GM06990 (cell line): Measurements from ENCODE around the gene LPP.

Source experiments
- DNase-seq: peaks from one replicate; pipeline ENCODE4 v3.0.0-alpha.2; 2011; ENCODE audit not compliant: insufficient read length; ENCODE audit errors: extremely low read depth
- H3K27me3 ChIP-seq: replicated peaks from 2 replicates; pipeline ENCODE4 v1.6.0; 2011; ENCODE audit warnings: low read length; ENCODE audit not compliant: control insufficient read depth, insufficient read depth
- H3K36me3 ChIP-seq: 2 replicates; pipeline ENCODE4 v1.5.1; 2011; ENCODE audit warnings: low read length; ENCODE audit not compliant: control insufficient read depth, insufficient read depth
- H3K4me3 ChIP-seq: replicated peaks from 2 replicates; pipeline ENCODE4 v1.5.1; 2011; ENCODE audit warnings: low read depth, mild to moderate bottlenecking, control low read depth, low read length
- TF ChIP-seq, protein P1 (sequence below): IDR thresholded peaks from 2 replicates; pipeline ENCODE4 v1.5.1; 2011; ENCODE audit warnings: low read length, control low read depth, mild to moderate bottlenecking, inconsistent platforms; ENCODE audit not compliant: insufficient read depth, poor library complexity, severe bottlenecking

Gene LPP

DNA sequence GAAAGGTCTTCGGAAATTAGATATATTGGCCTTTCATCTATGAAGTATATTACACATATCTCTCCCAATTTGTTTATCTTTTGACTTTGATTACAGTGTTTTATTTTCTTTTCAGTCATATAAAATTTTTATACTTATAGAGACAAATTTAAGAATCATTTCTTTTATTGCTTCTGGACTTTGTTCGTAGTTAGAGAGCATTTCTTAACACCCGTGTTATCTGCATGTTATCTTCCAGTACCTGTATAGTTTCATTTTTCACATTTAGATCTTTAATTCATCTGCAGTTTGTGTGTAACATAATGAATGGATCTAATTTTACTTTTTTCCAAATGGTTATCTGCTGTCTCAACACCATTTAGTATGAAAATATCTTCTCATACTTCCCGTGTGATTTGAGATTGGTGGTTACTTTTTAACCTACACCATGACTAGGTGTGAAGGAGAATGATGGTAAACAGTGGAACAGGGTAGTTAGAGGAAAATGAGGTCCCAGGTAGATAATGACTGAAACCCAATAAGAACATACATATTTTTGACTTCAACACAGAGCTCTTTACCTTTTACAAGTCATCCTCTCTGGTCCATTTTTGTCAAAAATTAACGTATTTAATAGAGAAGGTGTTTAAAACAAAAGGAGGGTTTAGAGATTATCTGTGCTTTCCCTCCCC, 99.3 kb downstream of the LPP start:
- DNase-seq: no peak
- TF ChIP-seq, protein P1, sequence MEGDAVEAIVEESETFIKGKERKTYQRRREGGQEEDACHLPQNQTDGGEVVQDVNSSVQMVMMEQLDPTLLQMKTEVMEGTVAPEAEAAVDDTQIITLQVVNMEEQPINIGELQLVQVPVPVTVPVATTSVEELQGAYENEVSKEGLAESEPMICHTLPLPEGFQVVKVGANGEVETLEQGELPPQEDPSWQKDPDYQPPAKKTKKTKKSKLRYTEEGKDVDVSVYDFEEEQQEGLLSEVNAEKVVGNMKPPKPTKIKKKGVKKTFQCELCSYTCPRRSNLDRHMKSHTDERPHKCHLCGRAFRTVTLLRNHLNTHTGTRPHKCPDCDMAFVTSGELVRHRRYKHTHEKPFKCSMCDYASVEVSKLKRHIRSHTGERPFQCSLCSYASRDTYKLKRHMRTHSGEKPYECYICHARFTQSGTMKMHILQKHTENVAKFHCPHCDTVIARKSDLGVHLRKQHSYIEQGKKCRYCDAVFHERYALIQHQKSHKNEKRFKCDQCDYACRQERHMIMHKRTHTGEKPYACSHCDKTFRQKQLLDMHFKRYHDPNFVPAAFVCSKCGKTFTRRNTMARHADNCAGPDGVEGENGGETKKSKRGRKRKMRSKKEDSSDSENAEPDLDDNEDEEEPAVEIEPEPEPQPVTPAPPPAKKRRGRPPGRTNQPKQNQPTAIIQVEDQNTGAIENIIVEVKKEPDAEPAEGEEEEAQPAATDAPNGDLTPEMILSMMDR: no peak
- Histone ChIP-seq H3K36me3 (no peaks in the 10 kb centered on the region), H3K4me3 (no peak overlapping the region), H3K27me3 (no peaks in the 10 kb centered on the region)

DNA sequence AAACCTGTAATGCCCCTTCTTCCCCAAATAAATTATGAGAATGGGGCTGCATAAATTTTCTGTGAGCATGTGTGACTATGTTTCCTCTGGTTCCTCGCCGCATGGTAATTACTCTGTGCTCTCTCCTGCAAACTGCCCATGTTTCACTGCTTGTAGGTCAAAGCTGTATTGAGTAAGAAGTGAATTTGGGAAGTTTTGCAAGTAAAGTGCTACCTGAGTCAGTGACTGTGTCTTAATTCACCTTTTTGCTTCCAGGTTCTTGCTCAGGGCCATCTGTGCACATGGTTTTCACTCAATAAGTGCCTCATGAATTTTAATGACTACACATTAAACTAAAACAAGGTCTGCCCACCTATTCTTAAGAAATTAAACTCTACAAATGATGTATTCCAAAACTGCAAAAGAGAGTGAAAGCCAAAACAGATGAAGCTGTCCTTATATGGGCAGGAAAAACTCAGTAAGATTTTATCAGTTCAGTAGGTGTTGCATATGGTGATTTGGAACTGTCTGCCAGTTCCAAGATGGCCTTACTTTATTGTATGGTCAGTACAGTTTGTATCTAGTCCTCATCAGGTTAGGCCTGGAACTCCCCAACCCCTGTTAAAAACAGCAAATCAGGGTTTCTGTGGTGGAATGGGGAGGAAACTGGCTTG, 100.0 kb downstream of the LPP start:
- no peaks in the 10 kb centered on the region for H3K36me3 ChIP-seq
- DNase-seq: no peak
- no peak overlapping the region for H3K4me3 ChIP-seq
- TF ChIP-seq, protein P1: no peak
- no peaks in the 10 kb centered on the region for H3K27me3 ChIP-seq

DNA sequence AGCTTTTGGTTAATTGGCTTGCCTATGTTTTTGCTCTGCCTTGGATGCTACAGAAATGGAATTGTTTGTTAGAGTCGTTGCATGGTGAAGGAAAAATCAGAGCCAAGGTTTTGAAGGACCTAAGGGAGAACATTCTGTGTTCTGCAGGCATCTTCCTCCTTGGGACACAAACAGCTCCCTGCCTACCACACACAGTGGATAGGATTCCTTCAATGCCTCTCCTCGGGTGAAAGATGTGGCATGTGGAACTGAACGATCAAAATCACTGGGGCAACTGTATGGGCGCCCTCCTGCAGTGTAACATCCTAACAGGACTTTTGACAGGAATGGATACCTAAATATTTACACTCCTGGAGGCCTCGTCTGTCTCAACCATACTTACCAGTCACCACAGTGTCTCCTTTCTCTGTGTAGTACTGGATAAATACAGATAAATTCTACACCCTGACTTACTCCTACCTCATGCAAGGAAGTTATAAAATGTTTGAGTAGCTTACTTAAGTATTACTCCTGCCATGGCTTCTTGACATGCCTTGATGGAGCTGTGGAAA, 100.6 kb downstream of the LPP start:
- Histone ChIP-seq H3K27me3 (no peaks in the 10 kb centered on the region), H3K4me3 (no peak overlapping the region), H3K36me3 (no peaks in the 10 kb centered on the region)
- TF ChIP-seq, protein P1: no peak
- DNase-seq: no peak

DNA sequence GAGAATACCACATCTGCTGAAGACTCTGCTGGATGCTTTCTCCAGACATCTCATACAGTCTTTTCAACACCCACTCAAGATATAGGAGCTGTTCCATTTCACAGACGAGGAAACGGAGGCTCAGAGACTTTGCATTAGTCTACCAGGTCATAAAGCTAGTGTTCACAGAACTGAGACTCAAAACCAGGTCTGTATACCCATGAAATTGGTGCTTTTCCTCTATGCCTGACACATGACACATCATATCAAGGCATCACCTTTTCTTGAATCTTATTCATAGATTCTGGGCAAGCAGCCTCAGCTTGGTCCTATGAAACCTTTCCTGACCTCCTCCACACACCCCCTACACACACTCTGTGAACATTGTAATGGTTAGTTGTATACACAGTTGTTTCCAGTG, 101.2 kb downstream of the LPP start:
- no peak overlapping the region for H3K4me3 ChIP-seq
- DNase-seq: no peak
- TF ChIP-seq, protein P1: no peak
- H3K27me3 ChIP-seq: no peaks in the 10 kb centered on the region
- no peaks in the 10 kb centered on the region for H3K36me3 ChIP-seq

DNA sequence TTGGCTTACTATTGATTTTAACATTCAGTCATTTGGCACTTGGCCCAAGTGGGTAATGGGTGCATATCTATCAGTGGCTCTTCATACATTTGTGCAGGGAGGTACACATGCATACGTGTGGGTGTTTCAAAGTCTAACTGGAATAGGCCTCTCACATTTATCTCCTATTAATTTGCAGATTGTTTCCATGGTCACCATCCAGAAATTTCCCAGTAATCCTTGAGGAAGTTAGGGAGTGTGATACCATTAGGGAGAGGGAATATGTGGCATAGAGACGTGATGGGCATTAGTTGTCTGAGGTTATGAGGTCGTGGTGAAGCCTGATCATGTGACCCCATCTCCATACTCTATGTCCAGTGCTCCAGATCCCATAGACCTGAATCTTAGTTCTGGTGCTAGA, 102.8 kb downstream of the LPP start:
- Histone ChIP-seq H3K36me3 (no peaks in the 10 kb centered on the region), H3K27me3 (no peaks in the 10 kb centered on the region; the same call in 1 of the 2 replicates), H3K4me3 (no peak overlapping the region)
- DNase-seq: no peak
- TF ChIP-seq, protein P1: no peak
